Measurements from ENCODE around the gene ATP8A1. TPM values are rescaled to one million over a fixed set of nuclear protein-coding genes. Genes with fewer than 3 reads are reported as not detected.
A peak's percentile ranks its signal among the peaks of the same experiment; 100 is the strongest.

The ATP8A1 gene
- polyA plus RNA-seq, 1 donor from 2014 or later: 45.8 TPM

- Histone ChIP-seq H3K79me2 (replicated peaks; ENCODE audit: insufficient read depth, low read length) (peaks cover 4% of the 10 kb centered on the region), H3K27me3 (ENCODE audit: insufficient read depth, low read depth, low read length) (no peaks in the 10 kb centered on the region), H3K9me3 (ENCODE audit: low read length) (no peaks in the 10 kb centered on the region), H3F3A (ENCODE audit: insufficient read depth, low read length, poor library complexity, severe bottlenecking) (no peaks in the 10 kb centered on the region), H3K4me3 (ENCODE audit: low read length) (peak overlapping the region; percentile 77), H4K20me1 (ENCODE audit: insufficient read depth) (no peaks in the 10 kb centered on the region), H3K36me3 (ENCODE audit: insufficient read depth, low read length) (no peaks in the 10 kb centered on the region), H3K4me2 (ENCODE audit: low read length) (no peak overlapping the region), H3K9ac (ENCODE audit: low read length) (no peak overlapping the region), H3K27ac (ENCODE audit: low read length) (no peak overlapping the region), H2AFZ (ENCODE audit: low read depth, low read length) (no peak overlapping the region), H3K9me2 (ENCODE audit: insufficient read depth, low read length) (no peaks in the 10 kb centered on the region)
- TF ChIP-seq EZH2 (IDR thresholded peaks at IDR 0.05; ENCODE audit: borderline replicate concordance, insufficient read depth, low read length, poor library complexity, severe bottlenecking): no peak
Measured at GRCh38 chr4:42655269-42655637, 1.7 kb downstream of the ATP8A1 start.

- no peaks in the 10 kb centered on the region for H3K27me3 ChIP-seq (ENCODE audit: insufficient read depth, low read depth, low read length)
- H3K4me2 ChIP-seq (ENCODE audit: low read length): no peak overlapping the region
- H3K9ac ChIP-seq (ENCODE audit: low read length): no peak overlapping the region
- H3K4me3 ChIP-seq (ENCODE audit: low read length): peak overlapping the region; percentile 77
- H3K79me2 ChIP-seq (replicated peaks; ENCODE audit: insufficient read depth, low read length): peaks cover 4% of the 10 kb centered on the region
- no peaks in the 10 kb centered on the region for H3F3A ChIP-seq (ENCODE audit: insufficient read depth, low read length, poor library complexity, severe bottlenecking)
- H3K36me3 ChIP-seq (ENCODE audit: insufficient read depth, low read length): no peaks in the 10 kb centered on the region
- TF ChIP-seq POLR2AphosphoS5 (IDR thresholded peaks at IDR 0.05): no peak
- no peak for TF ChIP-seq EP300 (conservative IDR thresholded peaks at IDR 0.05; ENCODE audit: poor library complexity, severe bottlenecking)
- TF ChIP-seq EZH2 (IDR thresholded peaks at IDR 0.05; ENCODE audit: borderline replicate concordance, insufficient read depth, low read length, poor library complexity, severe bottlenecking): no peak
- no peak for TF ChIP-seq RAD21 (conservative IDR thresholded peaks at IDR 0.05)
- TF ChIP-seq SMC3 (conservative IDR thresholded peaks at IDR 0.05; ENCODE audit: poor library complexity): no peak
- no peak for TF ChIP-seq CTCF (IDR thresholded peaks at IDR 0.05; ENCODE audit: poor library complexity, severe bottlenecking)
- H3K27ac ChIP-seq (ENCODE audit: low read length): no peak overlapping the region
- H4K20me1 ChIP-seq (ENCODE audit: insufficient read depth): no peaks in the 10 kb centered on the region
- no peaks in the 10 kb centered on the region for H3K9me2 ChIP-seq (ENCODE audit: insufficient read depth, low read length)
- H3K9me3 ChIP-seq (ENCODE audit: low read length): no peaks in the 10 kb centered on the region
- no peak overlapping the region for H2AFZ ChIP-seq (ENCODE audit: low read depth, low read length)
Measured at GRCh38 chr4:42654631-42655268, 2.2 kb downstream of the ATP8A1 start.

DNA sequence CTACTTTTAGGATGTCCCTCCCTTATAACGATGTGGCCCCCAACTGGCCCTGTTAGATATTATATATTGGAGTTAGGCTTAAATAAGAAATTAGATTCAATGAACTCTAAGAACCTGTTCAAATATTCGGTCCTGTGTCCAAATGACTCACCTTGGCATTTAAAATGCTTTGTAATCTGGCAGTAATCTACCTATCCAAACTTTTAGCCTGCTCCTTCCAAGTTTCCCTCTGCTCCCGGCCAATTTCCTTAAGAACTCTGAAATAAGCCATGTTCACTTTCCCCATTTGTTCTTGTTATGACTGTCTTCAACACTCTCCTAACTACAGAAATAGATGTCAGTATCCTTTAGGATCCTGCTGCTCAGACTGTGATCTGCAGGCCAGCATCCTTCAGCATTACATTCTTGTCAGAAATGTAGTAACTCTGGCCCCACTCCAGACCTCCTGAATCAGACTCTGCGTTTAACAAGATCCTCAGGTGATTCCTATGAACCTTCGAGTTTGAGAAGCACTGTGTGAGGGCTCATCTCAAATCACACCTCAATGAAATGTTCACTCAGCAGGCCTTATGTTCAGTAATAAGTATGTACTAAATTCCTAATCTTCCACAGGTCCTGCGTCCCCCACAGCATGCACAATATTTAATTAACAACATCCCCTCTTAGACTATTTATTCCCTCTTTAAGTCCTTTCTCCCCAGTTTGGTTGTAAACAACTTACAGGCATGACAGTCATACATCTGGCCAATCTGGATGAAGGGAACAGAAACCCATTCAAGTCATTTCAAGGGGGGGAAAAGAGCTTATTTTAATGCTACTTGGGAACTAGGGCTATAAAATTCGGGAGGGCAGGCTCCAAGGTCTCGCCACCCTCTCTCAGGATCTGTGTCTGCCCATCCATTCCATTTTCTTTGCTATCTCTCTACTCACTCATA lies 3.0 kb downstream of the ATP8A1 start:
- peak overlapping the region; percentile 77 for H3K4me3 ChIP-seq (ENCODE audit: low read length)

More for the DNA sequence above, 3.0 kb downstream of the ATP8A1 start:
- no peaks in the 10 kb centered on the region for H3K36me3 ChIP-seq (ENCODE audit: insufficient read depth, low read length)
- no peaks in the 10 kb centered on the region for H3K9me3 ChIP-seq (ENCODE audit: low read length)
- no peaks in the 10 kb centered on the region for H4K20me1 ChIP-seq (ENCODE audit: insufficient read depth)
- no peak overlapping the region for H3K4me2 ChIP-seq (ENCODE audit: low read length)
- H3K27me3 ChIP-seq (ENCODE audit: insufficient read depth, low read depth, low read length): no peaks in the 10 kb centered on the region
- H2AFZ ChIP-seq (ENCODE audit: low read depth, low read length): no peak overlapping the region
- no peaks in the 10 kb centered on the region for H3F3A ChIP-seq (ENCODE audit: insufficient read depth, low read length, poor library complexity, severe bottlenecking)
- H3K79me2 ChIP-seq (replicated peaks; ENCODE audit: insufficient read depth, low read length): peaks cover 4% of the 10 kb centered on the region
- H3K27ac ChIP-seq (ENCODE audit: low read length): no peak overlapping the region
- no peak overlapping the region for H3K9ac ChIP-seq (ENCODE audit: low read length)
- H3K9me2 ChIP-seq (ENCODE audit: insufficient read depth, low read length): no peaks in the 10 kb centered on the region
- no peak for TF ChIP-seq MXI1 (conservative IDR thresholded peaks at IDR 0.05; ENCODE audit: poor library complexity, severe bottlenecking)
- no peak for TF ChIP-seq EP300 (conservative IDR thresholded peaks at IDR 0.05; ENCODE audit: poor library complexity, severe bottlenecking)
- no peak for TF ChIP-seq POLR2AphosphoS5 (IDR thresholded peaks at IDR 0.05)
- TF ChIP-seq EZH2 (IDR thresholded peaks at IDR 0.05; ENCODE audit: borderline replicate concordance, insufficient read depth, low read length, poor library complexity, severe bottlenecking): no peak
- no peak for TF ChIP-seq CTCF (IDR thresholded peaks at IDR 0.05; ENCODE audit: poor library complexity, severe bottlenecking)
- TF ChIP-seq, protein P1, sequence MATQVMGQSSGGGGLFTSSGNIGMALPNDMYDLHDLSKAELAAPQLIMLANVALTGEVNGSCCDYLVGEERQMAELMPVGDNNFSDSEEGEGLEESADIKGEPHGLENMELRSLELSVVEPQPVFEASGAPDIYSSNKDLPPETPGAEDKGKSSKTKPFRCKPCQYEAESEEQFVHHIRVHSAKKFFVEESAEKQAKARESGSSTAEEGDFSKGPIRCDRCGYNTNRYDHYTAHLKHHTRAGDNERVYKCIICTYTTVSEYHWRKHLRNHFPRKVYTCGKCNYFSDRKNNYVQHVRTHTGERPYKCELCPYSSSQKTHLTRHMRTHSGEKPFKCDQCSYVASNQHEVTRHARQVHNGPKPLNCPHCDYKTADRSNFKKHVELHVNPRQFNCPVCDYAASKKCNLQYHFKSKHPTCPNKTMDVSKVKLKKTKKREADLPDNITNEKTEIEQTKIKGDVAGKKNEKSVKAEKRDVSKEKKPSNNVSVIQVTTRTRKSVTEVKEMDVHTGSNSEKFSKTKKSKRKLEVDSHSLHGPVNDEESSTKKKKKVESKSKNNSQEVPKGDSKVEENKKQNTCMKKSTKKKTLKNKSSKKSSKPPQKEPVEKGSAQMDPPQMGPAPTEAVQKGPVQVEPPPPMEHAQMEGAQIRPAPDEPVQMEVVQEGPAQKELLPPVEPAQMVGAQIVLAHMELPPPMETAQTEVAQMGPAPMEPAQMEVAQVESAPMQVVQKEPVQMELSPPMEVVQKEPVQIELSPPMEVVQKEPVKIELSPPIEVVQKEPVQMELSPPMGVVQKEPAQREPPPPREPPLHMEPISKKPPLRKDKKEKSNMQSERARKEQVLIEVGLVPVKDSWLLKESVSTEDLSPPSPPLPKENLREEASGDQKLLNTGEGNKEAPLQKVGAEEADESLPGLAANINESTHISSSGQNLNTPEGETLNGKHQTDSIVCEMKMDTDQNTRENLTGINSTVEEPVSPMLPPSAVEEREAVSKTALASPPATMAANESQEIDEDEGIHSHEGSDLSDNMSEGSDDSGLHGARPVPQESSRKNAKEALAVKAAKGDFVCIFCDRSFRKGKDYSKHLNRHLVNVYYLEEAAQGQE (IDR thresholded peaks at IDR 0.05; ENCODE audit: borderline replicate concordance): no peak
- no peak for TF ChIP-seq SMC3 (conservative IDR thresholded peaks at IDR 0.05; ENCODE audit: poor library complexity)
- no peak for TF ChIP-seq RAD21 (conservative IDR thresholded peaks at IDR 0.05)
- no peak for TF ChIP-seq TAF1 (IDR thresholded peaks at IDR 0.05; ENCODE audit: low read depth)
